Activated CD8-positive, alpha-beta T cell treated with anti-CD3 and anti-CD28 coated beads, Interleukin-2, amount 10 ng/mL, durations not matched to agents 7 days and 5 days (primary cell): Measurements from ENCODE around the gene GPHN. TPM values are rescaled to one million over a fixed set of nuclear protein-coding genes. Genes with fewer than 3 reads are reported as not detected.
"Not testable (repeated sequence)": the region's sequence is repeated elsewhere in the genome, so short reads cannot be mapped to it uniquely, and the experiment has no call there.

Experiments used
- ATAC-seq: fragments of 150-1000 bp; cut with Tn5 transposase; one replicate; pipeline ENCODE4 v1.10.0; 2021; ENCODE audit warnings: moderate library complexity
- CTCF ChIA-PET: fragments of 350-600 bp; sonication (Branson Sonifier 250); formaldehyde crosslinking; loops from one replicate; lab custom pipeline; 2021; ENCODE audit warnings: antibody characterized with exemption; lab: Charles Lee
- POLR2A ChIA-PET: fragments of 350-600 bp; sonication (Branson Sonifier 250); formaldehyde crosslinking; loops from one replicate; lab custom pipeline; 2021; ENCODE audit warnings: antibody characterized with exemption; lab: Charles Lee
- DNase-seq: peaks from one replicate; pipeline ENCODE4 v3.0.0-alpha.2; 2020
- H3K27ac Mint-ChIP-seq: one replicate; pipeline ENCODE4 v1.8.0; 2021; ENCODE audit warnings: mild to moderate bottlenecking, mixed read lengths
- H3K27me3 Mint-ChIP-seq: one replicate; pipeline ENCODE4 v1.8.0; 2021; ENCODE audit warnings: low read depth, mixed read lengths
- H3K36me3 Mint-ChIP-seq: one replicate; pipeline ENCODE4 v1.8.0; 2021; ENCODE audit warnings: low read depth, mixed read lengths
- H3K4me1 Mint-ChIP-seq: one replicate; pipeline ENCODE4 v1.8.0; 2021; ENCODE audit warnings: low read depth, mixed read lengths
- H3K4me3 Mint-ChIP-seq: one replicate; pipeline ENCODE4 v1.8.0; 2021; ENCODE audit warnings: mild to moderate bottlenecking, mixed read lengths
- H3K9me3 Mint-ChIP-seq: one replicate; pipeline ENCODE4 v1.8.0; 2022; ENCODE audit warnings: mixed read lengths; ENCODE audit not compliant: insufficient read depth
- total RNA-seq, 2 experiments: library from RNA; stranded (reverse); gene quantifications; one replicate each; pipeline ENCODE4 v1.2.3, GENCODE V29; 2021

Gene GPHN
- total RNA-seq, 2 experiments from 2014 or later, result 14.4 to 15.9 TPM

- H3K9me3 Mint-ChIP-seq, result peaks cover 42% of the 10 kb centered on the region
- H3K36me3 Mint-ChIP-seq, result peaks cover 8% of the 10 kb centered on the region
- no peak overlapping the region for H3K27ac Mint-ChIP-seq
- no peaks in the 10 kb centered on the region for H3K27me3 Mint-ChIP-seq
- DNase-seq, result no peak
- no peak for ATAC-seq
- no peaks in the 10 kb centered on the region for H3K4me1 Mint-ChIP-seq
- no peak overlapping the region for H3K4me3 Mint-ChIP-seq
- ChIA-PET CTCF (no interaction called here), POLR2A (no interaction called here)
Measured at GRCh38 chr14:66680216-66680615, 172.3 kb downstream of the GPHN start.

GRCh38 chr14:66696326-66696725 lies 188.4 kb downstream of the GPHN start:
- no peak overlapping the region for H3K4me3 Mint-ChIP-seq
- no peaks in the 10 kb centered on the region for H3K27me3 Mint-ChIP-seq
- DNase-seq, result no peak
- H3K9me3 Mint-ChIP-seq, result peaks cover 5% of the 10 kb centered on the region
- no peak for ATAC-seq
- CTCF ChIA-PET, result no interaction called here
- H3K4me1 Mint-ChIP-seq, result no peaks in the 10 kb centered on the region
- POLR2A ChIA-PET, result no interaction called here
- no peak overlapping the region for H3K27ac Mint-ChIP-seq
- no peaks in the 10 kb centered on the region for H3K36me3 Mint-ChIP-seq

DNA sequence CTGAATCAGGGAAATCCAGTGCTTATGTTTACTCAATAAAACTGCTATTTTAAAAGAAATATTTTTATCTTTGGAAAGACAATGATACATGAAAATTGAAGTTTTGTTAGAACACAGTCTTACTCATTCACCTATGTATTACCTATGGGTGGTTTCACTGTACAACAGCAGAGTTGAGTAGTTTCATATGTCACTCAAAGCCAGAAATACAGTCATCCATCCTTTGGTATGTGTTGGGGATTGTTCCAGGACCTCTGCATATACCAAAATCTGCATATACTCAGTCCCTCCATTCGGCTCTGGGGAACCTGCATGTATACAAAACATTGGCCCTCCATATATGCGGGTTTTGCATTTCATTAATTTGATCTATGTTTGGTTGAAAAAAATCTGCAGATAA lies 190.6 kb downstream of the GPHN start:
- ATAC-seq (no peak), DNase-seq (no peak)
- Mint-ChIP-seq H3K27me3 (no peaks in the 10 kb centered on the region), H3K36me3 (no peaks in the 10 kb centered on the region), H3K4me3 (no peak overlapping the region), H3K9me3 (peaks cover 5% of the 10 kb centered on the region), H3K27ac (no peak overlapping the region), H3K4me1 (no peaks in the 10 kb centered on the region)
- POLR2A ChIA-PET, result no interaction called here
- CTCF ChIA-PET, result no interaction called here

GRCh38 chr14:66701813-66702212 lies 193.9 kb downstream of the GPHN start:
- H3K36me3 Mint-ChIP-seq, result no peaks in the 10 kb centered on the region
- no peaks in the 10 kb centered on the region for H3K4me1 Mint-ChIP-seq
- CTCF ChIA-PET, result no interaction called here
- no peak overlapping the region for H3K4me3 Mint-ChIP-seq
- no peak for ATAC-seq
- H3K9me3 Mint-ChIP-seq, result peaks cover 17% of the 10 kb centered on the region
- no peaks in the 10 kb centered on the region for H3K27me3 Mint-ChIP-seq
- POLR2A ChIA-PET, result no interaction called here
- no peak overlapping the region for H3K27ac Mint-ChIP-seq
- DNase-seq, result no peak

GRCh38 chr14:66708267-66708666 lies 200.3 kb downstream of the GPHN start:
- CTCF ChIA-PET, result no interaction called here
- no peak overlapping the region for H3K4me3 Mint-ChIP-seq

DNA sequence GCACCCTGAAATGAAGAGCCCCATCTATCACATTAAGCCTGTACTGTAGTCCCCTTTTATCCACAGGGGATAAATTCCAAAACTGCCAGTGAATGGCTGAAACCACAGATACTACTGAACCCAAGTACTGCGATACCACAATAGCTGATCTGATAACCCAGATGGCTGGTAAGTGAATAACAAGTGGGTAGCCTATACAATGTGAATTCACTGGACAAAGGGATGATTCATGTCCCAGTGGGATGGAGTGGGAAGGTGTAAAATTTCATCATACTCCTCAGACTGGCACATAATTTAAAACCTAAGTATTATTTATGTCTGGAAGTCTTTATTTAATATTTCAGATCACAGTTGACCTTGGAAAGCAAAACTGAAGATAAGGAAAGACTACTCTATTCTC lies 201.3 kb downstream of the GPHN start:
- H3K27me3 Mint-ChIP-seq, result no peaks in the 10 kb centered on the region
- no peak for DNase-seq
- ATAC-seq, result no peak
- H3K9me3 Mint-ChIP-seq, result peaks cover 8% of the 10 kb centered on the region
- POLR2A ChIA-PET, result interaction anchor here (1.1 kb wide), 1 partner anchor 9 kb away, joined by 3 read pairs; no protein-coding TSS in a partner anchor
- H3K36me3 Mint-ChIP-seq, result peaks cover 12% of the 10 kb centered on the region
- no peak overlapping the region for H3K4me3 Mint-ChIP-seq
- CTCF ChIA-PET, result no interaction called here
- no peak overlapping the region for H3K27ac Mint-ChIP-seq
- peaks cover 15% of the 10 kb centered on the region for H3K4me1 Mint-ChIP-seq

More at GRCh38 chr14:66708267-66708666, 200.3 kb downstream of the GPHN start:
- H3K4me1 Mint-ChIP-seq, result peaks cover 7% of the 10 kb centered on the region
- POLR2A ChIA-PET, result no interaction called here
- DNase-seq, result no peak
- ATAC-seq, result no peak
- peaks cover 12% of the 10 kb centered on the region for H3K9me3 Mint-ChIP-seq
- H3K36me3 Mint-ChIP-seq, result peaks cover 6% of the 10 kb centered on the region
- no peak overlapping the region for H3K27ac Mint-ChIP-seq
- H3K27me3 Mint-ChIP-seq, result no peaks in the 10 kb centered on the region

DNA sequence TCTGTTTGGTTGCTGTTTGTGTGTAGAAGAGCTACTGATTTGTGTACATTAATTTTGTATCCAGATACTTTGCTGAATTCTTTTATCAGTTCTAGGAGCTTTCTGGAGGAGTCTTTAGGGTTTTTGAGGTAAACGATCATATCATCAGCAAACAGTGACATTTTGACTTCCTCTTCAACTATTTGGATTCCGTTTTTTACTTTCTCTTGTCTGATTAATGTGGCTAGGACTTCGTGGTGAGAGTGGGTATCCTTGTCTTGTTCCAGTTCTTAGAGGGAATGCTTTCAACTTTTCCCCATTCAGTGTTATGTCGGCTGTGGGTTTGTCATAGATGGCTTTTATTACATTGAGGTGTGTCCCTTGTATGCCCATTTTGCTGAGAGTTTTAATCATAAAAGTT lies 206.3 kb downstream of the GPHN start:
- POLR2A ChIA-PET, ATAC-seq, CTCF ChIA-PET, DNase-seq, H3K27me3 Mint-ChIP-seq, H3K9me3 Mint-ChIP-seq: not testable (repeated sequence)
- H3K27ac Mint-ChIP-seq, result peak overlapping the region; percentile 53
- H3K4me3 Mint-ChIP-seq, result peak overlapping the region; percentile 63
- peaks cover 22% of the 10 kb centered on the region for H3K36me3 Mint-ChIP-seq
- peaks cover 52% of the 10 kb centered on the region for H3K4me1 Mint-ChIP-seq

DNA sequence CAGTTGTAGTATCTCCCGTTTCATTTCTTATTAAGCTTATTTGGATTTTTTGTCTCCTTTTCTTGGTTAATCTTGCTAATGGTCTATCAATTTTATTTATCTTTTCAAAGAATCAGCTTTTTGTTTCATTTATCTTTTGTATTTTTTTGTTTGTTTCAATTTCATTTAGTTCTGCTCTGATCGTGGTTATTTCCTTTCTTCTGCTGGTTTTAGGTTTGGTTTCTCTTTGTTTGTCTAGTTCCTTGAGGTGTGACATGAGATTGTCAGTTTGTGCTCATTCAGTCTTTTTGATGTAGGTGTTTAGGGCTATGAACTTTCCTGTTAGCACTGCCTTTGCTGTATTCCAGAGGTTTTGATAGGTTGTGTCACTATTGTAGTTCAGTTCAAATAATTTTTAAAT lies 207.4 kb downstream of the GPHN start:
- Mint-ChIP-seq H3K4me1 (peaks cover 52% of the 10 kb centered on the region), H3K4me3 (peak overlapping the region; percentile 65), H3K36me3 (peaks cover 24% of the 10 kb centered on the region), H3K27ac (peak overlapping the region; percentile 53)
- H3K9me3 Mint-ChIP-seq, H3K27me3 Mint-ChIP-seq, ATAC-seq, CTCF ChIA-PET, POLR2A ChIA-PET, DNase-seq: not testable (repeated sequence)

DNA sequence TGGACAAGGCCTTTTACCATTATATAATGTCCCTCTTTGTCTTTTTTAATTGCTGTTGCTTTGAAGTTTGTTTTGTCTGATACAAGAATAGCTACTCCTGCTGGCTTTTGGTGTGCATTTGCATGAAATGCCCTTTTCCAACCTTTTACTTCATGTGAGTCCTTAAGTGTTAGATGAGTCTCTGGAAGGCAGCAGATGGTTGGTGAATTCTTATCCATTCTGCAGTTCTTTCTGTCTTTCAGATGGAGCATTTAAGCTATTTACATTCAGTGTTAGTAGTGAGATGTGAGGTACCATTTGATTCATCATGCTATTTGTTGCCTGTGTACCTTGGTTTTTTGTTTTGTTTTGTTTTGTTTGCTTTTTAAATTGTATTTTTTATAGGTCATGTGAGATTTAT lies 208.3 kb downstream of the GPHN start:
- no peak overlapping the region for H3K4me3 Mint-ChIP-seq
- peaks cover 52% of the 10 kb centered on the region for H3K4me1 Mint-ChIP-seq
- peaks cover 24% of the 10 kb centered on the region for H3K36me3 Mint-ChIP-seq
- DNase-seq (no peak), ATAC-seq (no peak)
- POLR2A ChIA-PET, result no interaction called here
- no peak overlapping the region for H3K27ac Mint-ChIP-seq
- H3K27me3 Mint-ChIP-seq, result no peaks in the 10 kb centered on the region
- CTCF ChIA-PET, result no interaction called here
- no peaks in the 10 kb centered on the region for H3K9me3 Mint-ChIP-seq

- H3K27ac Mint-ChIP-seq, result no peak overlapping the region
- no peaks in the 10 kb centered on the region for H3K9me3 Mint-ChIP-seq
- H3K4me3 Mint-ChIP-seq, result no peak overlapping the region
Measured at GRCh38 chr14:66717561-66718140, 209.7 kb downstream of the GPHN start.

DNA sequence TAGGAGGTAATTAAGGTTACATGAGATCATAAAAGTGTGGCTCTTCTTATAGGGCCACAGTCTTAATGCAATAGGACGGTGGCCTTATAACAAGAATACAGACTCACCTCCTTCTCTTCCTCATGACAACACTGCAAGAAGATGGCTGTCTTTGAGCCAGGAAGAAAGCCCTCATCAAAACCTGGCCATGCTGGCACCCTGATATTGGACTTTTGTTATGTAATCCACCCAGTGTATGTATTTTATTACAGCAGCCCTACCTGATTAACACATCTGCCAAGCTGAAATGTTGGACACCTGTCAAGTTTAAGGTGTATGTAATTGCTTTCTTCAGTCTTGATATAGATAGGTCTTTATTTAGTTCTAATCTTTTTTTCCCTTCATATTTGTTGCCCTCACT lies 217.0 kb downstream of the GPHN start:
- H3K9me3 Mint-ChIP-seq, result peaks cover 21% of the 10 kb centered on the region
- H3K27ac Mint-ChIP-seq, result no peak overlapping the region
- peaks cover 4% of the 10 kb centered on the region for H3K4me1 Mint-ChIP-seq
- ATAC-seq (no peak), DNase-seq (no peak)
- peaks cover 16% of the 10 kb centered on the region for H3K36me3 Mint-ChIP-seq
- H3K4me3 Mint-ChIP-seq, result no peak overlapping the region
- ChIA-PET CTCF (no interaction called here), POLR2A (no interaction called here)
- H3K27me3 Mint-ChIP-seq, result no peaks in the 10 kb centered on the region

More at GRCh38 chr14:66717561-66718140, 209.7 kb downstream of the GPHN start:
- H3K36me3 Mint-ChIP-seq, result peaks cover 18% of the 10 kb centered on the region
- DNase-seq (no peak), ATAC-seq (no peak)
- no peaks in the 10 kb centered on the region for H3K27me3 Mint-ChIP-seq
- peaks cover 48% of the 10 kb centered on the region for H3K4me1 Mint-ChIP-seq
- ChIA-PET CTCF (no interaction called here), POLR2A (no interaction called here)

GRCh38 chr14:66731298-66731697 lies 223.4 kb downstream of the GPHN start:
- CTCF ChIA-PET, H3K27me3 Mint-ChIP-seq, H3K4me3 Mint-ChIP-seq, H3K4me1 Mint-ChIP-seq, POLR2A ChIA-PET, DNase-seq, H3K27ac Mint-ChIP-seq, ATAC-seq: not testable (repeated sequence)
- Mint-ChIP-seq H3K36me3 (peaks cover 28% of the 10 kb centered on the region), H3K9me3 (peaks cover 32% of the 10 kb centered on the region)

GRCh38 chr14:66735853-66736252 lies 227.9 kb downstream of the GPHN start:
- Mint-ChIP-seq H3K27me3 (no peaks in the 10 kb centered on the region), H3K9me3 (peaks cover 19% of the 10 kb centered on the region), H3K4me1 (no peaks in the 10 kb centered on the region), H3K4me3 (no peak overlapping the region), H3K36me3 (peaks cover 18% of the 10 kb centered on the region), H3K27ac (no peak overlapping the region)
- DNase-seq (no peak), ATAC-seq (no peak)
- POLR2A ChIA-PET, result no interaction called here
- CTCF ChIA-PET, result no interaction called here
